ENCODE measurements around the gene SHC2.

- no peak for TF ChIP-seq RFX5 (IDR thresholded peaks at IDR 0.05; ENCODE audit: low read length)
- TF ChIP-seq, protein P1, sequence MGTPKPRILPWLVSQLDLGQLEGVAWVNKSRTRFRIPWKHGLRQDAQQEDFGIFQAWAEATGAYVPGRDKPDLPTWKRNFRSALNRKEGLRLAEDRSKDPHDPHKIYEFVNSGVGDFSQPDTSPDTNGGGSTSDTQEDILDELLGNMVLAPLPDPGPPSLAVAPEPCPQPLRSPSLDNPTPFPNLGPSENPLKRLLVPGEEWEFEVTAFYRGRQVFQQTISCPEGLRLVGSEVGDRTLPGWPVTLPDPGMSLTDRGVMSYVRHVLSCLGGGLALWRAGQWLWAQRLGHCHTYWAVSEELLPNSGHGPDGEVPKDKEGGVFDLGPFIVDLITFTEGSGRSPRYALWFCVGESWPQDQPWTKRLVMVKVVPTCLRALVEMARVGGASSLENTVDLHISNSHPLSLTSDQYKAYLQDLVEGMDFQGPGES (IDR thresholded peaks at IDR 0.05; ENCODE audit: low read depth, low read length), result no peak
- no peak for TF ChIP-seq POLR2AphosphoS5 (IDR thresholded peaks at IDR 0.05; ENCODE audit: low read depth, low read length)
- TF ChIP-seq RAD21 (IDR thresholded peaks at IDR 0.05; ENCODE audit: low read length), result no peak
- no peak for TF ChIP-seq USF1 (IDR thresholded peaks at IDR 0.05; ENCODE audit: borderline replicate concordance, low read depth)
- TF ChIP-seq CHD2 (IDR thresholded peaks at IDR 0.05; ENCODE audit: low read length, partially characterized antibody), result no peak
- TF ChIP-seq, protein P2, sequence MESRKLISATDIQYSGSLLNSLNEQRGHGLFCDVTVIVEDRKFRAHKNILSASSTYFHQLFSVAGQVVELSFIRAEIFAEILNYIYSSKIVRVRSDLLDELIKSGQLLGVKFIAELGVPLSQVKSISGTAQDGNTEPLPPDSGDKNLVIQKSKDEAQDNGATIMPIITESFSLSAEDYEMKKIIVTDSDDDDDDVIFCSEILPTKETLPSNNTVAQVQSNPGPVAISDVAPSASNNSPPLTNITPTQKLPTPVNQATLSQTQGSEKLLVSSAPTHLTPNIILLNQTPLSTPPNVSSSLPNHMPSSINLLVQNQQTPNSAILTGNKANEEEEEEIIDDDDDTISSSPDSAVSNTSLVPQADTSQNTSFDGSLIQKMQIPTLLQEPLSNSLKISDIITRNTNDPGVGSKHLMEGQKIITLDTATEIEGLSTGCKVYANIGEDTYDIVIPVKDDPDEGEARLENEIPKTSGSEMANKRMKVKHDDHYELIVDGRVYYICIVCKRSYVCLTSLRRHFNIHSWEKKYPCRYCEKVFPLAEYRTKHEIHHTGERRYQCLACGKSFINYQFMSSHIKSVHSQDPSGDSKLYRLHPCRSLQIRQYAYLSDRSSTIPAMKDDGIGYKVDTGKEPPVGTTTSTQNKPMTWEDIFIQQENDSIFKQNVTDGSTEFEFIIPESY (IDR thresholded peaks at IDR 0.05; ENCODE audit: borderline replicate concordance, low read depth), result no peak
- TF ChIP-seq EZH2phosphoT487 (IDR thresholded peaks at IDR 0.05; ENCODE audit: borderline replicate concordance, low read depth), result no peak
- no peak for TF ChIP-seq FOSL2 (IDR thresholded peaks at IDR 0.05; ENCODE audit: borderline replicate concordance, low read depth)
- TF ChIP-seq, protein P3, sequence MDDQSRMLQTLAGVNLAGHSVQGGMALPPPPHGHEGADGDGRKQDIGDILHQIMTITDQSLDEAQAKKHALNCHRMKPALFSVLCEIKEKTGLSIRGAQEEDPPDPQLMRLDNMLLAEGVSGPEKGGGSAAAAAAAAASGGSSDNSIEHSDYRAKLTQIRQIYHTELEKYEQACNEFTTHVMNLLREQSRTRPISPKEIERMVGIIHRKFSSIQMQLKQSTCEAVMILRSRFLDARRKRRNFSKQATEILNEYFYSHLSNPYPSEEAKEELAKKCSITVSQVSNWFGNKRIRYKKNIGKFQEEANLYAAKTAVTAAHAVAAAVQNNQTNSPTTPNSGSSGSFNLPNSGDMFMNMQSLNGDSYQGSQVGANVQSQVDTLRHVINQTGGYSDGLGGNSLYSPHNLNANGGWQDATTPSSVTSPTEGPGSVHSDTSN (IDR thresholded peaks at IDR 0.05), result no peak
- no peak for TF ChIP-seq CTCF (IDR thresholded peaks at IDR 0.05)
- no peak for TF ChIP-seq MXI1 (IDR thresholded peaks at IDR 0.05; ENCODE audit: low read depth, low read length)
- no peak for TF ChIP-seq MAX (IDR thresholded peaks at IDR 0.05; ENCODE audit: low read depth)
- TF ChIP-seq EP300 (IDR thresholded peaks at IDR 0.05; ENCODE audit: borderline replicate concordance in 1 of 2, low read depth in 1 of 2, low read length in 1 of 2), result no peak
Measured at GRCh38 chr19:370641-371330, 90.0 kb downstream of the SHC2 start.
